ENCODE measurements around the gene PSENEN. TPM values are rescaled to one million over a fixed set of nuclear protein-coding genes. Genes with fewer than 3 reads are reported as not detected.

Gene PSENEN
- total and polyA plus RNA-seq, 2 of the 8 experiments (the other 6 are each of a cell fraction or from before 2014, with no cell fraction given): 66.7 to 75.3 TPM

- TF ChIP-seq CHD7 (IDR thresholded peaks at IDR 0.05; ENCODE audit: insufficient replicate concordance, low read length) (no peak), NANOG (IDR thresholded peaks at IDR 0.05; ENCODE audit: insufficient read depth, low read depth, low read length, poor library complexity, severe bottlenecking) (no peak), TAF1 (IDR thresholded peaks at IDR 0.05; ENCODE audit: low read depth, low read length) (no peak), ATF3 (IDR thresholded peaks at IDR 0.05; ENCODE audit: insufficient read depth, low read depth, low read length) (no peak), EP300 (IDR thresholded peaks at IDR 0.05; ENCODE audit: borderline replicate concordance in 1 of 2, low read depth in 2 of 2, low read length in 2 of 2) (no peak), BCL11A (IDR thresholded peaks at IDR 0.05; ENCODE audit: low read depth in 2 of 2, low read length in 2 of 2) (no peak)
Observed at GRCh38 chr19:35755131-35755549, 9.7 kb downstream of the PSENEN start (continued).

Measured in H1 (cell line).